Measurements from ENCODE around the gene BCL2L14. TPM values are rescaled to one million over a fixed set of nuclear protein-coding genes. Genes with fewer than 3 reads are reported as not detected.
"Not testable (repeated sequence)": the region's sequence is repeated elsewhere in the genome, so short reads cannot be mapped to it uniquely, and the experiment has no call there.

BCL2L14 gene
- total RNA-seq, 1 experiment from 2014 or later: not detected

- no peak overlapping the region for H3K4me3 ChIP-seq (ENCODE audit: low read length)
- no peaks in the 10 kb centered on the region for H3K4me1 ChIP-seq (ENCODE audit: low read length)
- H3K9me3 ChIP-seq (ENCODE audit: low read length): no peaks in the 10 kb centered on the region
- no peak overlapping the region for H2AFZ ChIP-seq (ENCODE audit: low read length)
- H3K36me3 ChIP-seq (ENCODE audit: insufficient read depth, low read length): no peaks in the 10 kb centered on the region
- no peak for DNase-seq
- H3K4me2 ChIP-seq (ENCODE audit: low read depth, low read length, poor library complexity, severe bottlenecking): no peak overlapping the region
- no peak overlapping the region for H3K27ac ChIP-seq (ENCODE audit: low read length)
- no peaks in the 10 kb centered on the region for H3K9me2 ChIP-seq (replicated peaks; ENCODE audit: insufficient read depth, low read length)
- H4K20me1 ChIP-seq (ENCODE audit: insufficient read depth, low read depth, low read length): no peaks in the 10 kb centered on the region
- H3K9ac ChIP-seq (ENCODE audit: low read length): no peak overlapping the region
- no peaks in the 10 kb centered on the region for H3K79me2 ChIP-seq (ENCODE audit: low read length)
- H3K27me3 ChIP-seq (ENCODE audit: low read length): no peaks in the 10 kb centered on the region
These were observed 55.8 kb downstream of the BCL2L14 start for GRCh38 chr12:12126551-12126950.

GRCh38 chr12:12127304-12127703, 56.6 kb downstream of the BCL2L14 start:
- H3K9ac ChIP-seq (ENCODE audit: low read length): no peak overlapping the region
- H3K4me1 ChIP-seq (ENCODE audit: low read length): no peaks in the 10 kb centered on the region
- no peak overlapping the region for H3K27ac ChIP-seq (ENCODE audit: low read length)
- H3K9me3 ChIP-seq (ENCODE audit: low read length): no peaks in the 10 kb centered on the region
- H3K79me2 ChIP-seq (ENCODE audit: low read length): no peaks in the 10 kb centered on the region
- no peaks in the 10 kb centered on the region for H4K20me1 ChIP-seq (ENCODE audit: insufficient read depth, low read depth, low read length)
- H3K36me3 ChIP-seq (ENCODE audit: insufficient read depth, low read length): no peaks in the 10 kb centered on the region
- no peak for DNase-seq
- no peak overlapping the region for H2AFZ ChIP-seq (ENCODE audit: low read length)
- H3K4me2 ChIP-seq (ENCODE audit: low read depth, low read length, poor library complexity, severe bottlenecking): no peak overlapping the region
- no peaks in the 10 kb centered on the region for H3K27me3 ChIP-seq (ENCODE audit: low read length)
- H3K4me3 ChIP-seq (ENCODE audit: low read length): no peak overlapping the region
- no peaks in the 10 kb centered on the region for H3K9me2 ChIP-seq (replicated peaks; ENCODE audit: insufficient read depth, low read length)

- Histone ChIP-seq H3K4me3 (ENCODE audit: low read length) (no peak overlapping the region), H3K27ac (ENCODE audit: low read length) (no peak overlapping the region), H3K9me2 (replicated peaks; ENCODE audit: insufficient read depth, low read length) (no peaks in the 10 kb centered on the region), H4K20me1 (ENCODE audit: insufficient read depth, low read depth, low read length) (no peaks in the 10 kb centered on the region), H3K9me3 (ENCODE audit: low read length) (no peaks in the 10 kb centered on the region), H3K36me3 (ENCODE audit: insufficient read depth, low read length) (no peaks in the 10 kb centered on the region), H2AFZ (ENCODE audit: low read length) (no peak overlapping the region), H3K27me3 (ENCODE audit: low read length) (no peaks in the 10 kb centered on the region), H3K4me2 (ENCODE audit: low read depth, low read length, poor library complexity, severe bottlenecking) (no peak overlapping the region), H3K4me1 (ENCODE audit: low read length) (no peaks in the 10 kb centered on the region), H3K9ac (ENCODE audit: low read length) (no peak overlapping the region), H3K79me2 (ENCODE audit: low read length) (no peaks in the 10 kb centered on the region)
- no peak for DNase-seq
These were observed 57.9 kb downstream of the BCL2L14 start for GRCh38 chr12:12128670-12129069.

GRCh38 chr12:12133259-12133658, 62.5 kb downstream of the BCL2L14 start:
- DNase-seq: no peak
- Histone ChIP-seq H3K27ac (ENCODE audit: low read length) (no peak overlapping the region), H4K20me1 (ENCODE audit: insufficient read depth, low read depth, low read length) (no peaks in the 10 kb centered on the region), H3K9ac (ENCODE audit: low read length) (no peak overlapping the region), H3K9me2 (replicated peaks; ENCODE audit: insufficient read depth, low read length) (no peaks in the 10 kb centered on the region), H3K4me2 (ENCODE audit: low read depth, low read length, poor library complexity, severe bottlenecking) (no peak overlapping the region), H3K4me3 (ENCODE audit: low read length) (no peak overlapping the region), H3K27me3 (ENCODE audit: low read length) (no peaks in the 10 kb centered on the region), H2AFZ (ENCODE audit: low read length) (no peak overlapping the region), H3K79me2 (ENCODE audit: low read length) (no peaks in the 10 kb centered on the region), H3K9me3 (ENCODE audit: low read length) (no peaks in the 10 kb centered on the region), H3K4me1 (ENCODE audit: low read length) (peaks cover 3% of the 10 kb centered on the region; the same call in 1 of the 2 replicates), H3K36me3 (ENCODE audit: insufficient read depth, low read length) (no peaks in the 10 kb centered on the region)

- H3K4me2 ChIP-seq (ENCODE audit: low read depth, low read length, poor library complexity, severe bottlenecking): no peak overlapping the region
- H3K9ac ChIP-seq (ENCODE audit: low read length): no peak overlapping the region
- no peaks in the 10 kb centered on the region for H3K36me3 ChIP-seq (ENCODE audit: insufficient read depth, low read length)
- no peak overlapping the region for H2AFZ ChIP-seq (ENCODE audit: low read length)
- no peak for DNase-seq
- H3K4me3 ChIP-seq (ENCODE audit: low read length): no peak overlapping the region
- H3K27ac ChIP-seq (ENCODE audit: low read length): no peak overlapping the region
- H4K20me1 ChIP-seq (ENCODE audit: insufficient read depth, low read depth, low read length): no peaks in the 10 kb centered on the region
- H3K27me3 ChIP-seq (ENCODE audit: low read length): no peaks in the 10 kb centered on the region
- H3K4me1 ChIP-seq (ENCODE audit: low read length): peaks cover 3% of the 10 kb centered on the region; the same call in 1 of the 2 replicates
- H3K9me3 ChIP-seq (ENCODE audit: low read length): no peaks in the 10 kb centered on the region
- no peaks in the 10 kb centered on the region for H3K79me2 ChIP-seq (ENCODE audit: low read length)
- no peaks in the 10 kb centered on the region for H3K9me2 ChIP-seq (replicated peaks; ENCODE audit: insufficient read depth, low read length)
These were observed 63.0 kb downstream of the BCL2L14 start for GRCh38 chr12:12133785-12134184.

GRCh38 chr12:12138203-12139154, 67.7 kb downstream of the BCL2L14 start:
- Histone ChIP-seq H3K9ac (ENCODE audit: low read length) (no peak overlapping the region), H3K9me3 (ENCODE audit: low read length) (no peaks in the 10 kb centered on the region), H3K9me2 (replicated peaks; ENCODE audit: insufficient read depth, low read length) (no peaks in the 10 kb centered on the region), H3K79me2 (ENCODE audit: low read length) (no peaks in the 10 kb centered on the region), H4K20me1 (ENCODE audit: insufficient read depth, low read depth, low read length) (no peaks in the 10 kb centered on the region), H3K4me3 (ENCODE audit: low read length) (no peak overlapping the region), H3K27me3 (ENCODE audit: low read length) (no peaks in the 10 kb centered on the region), H3K4me2 (ENCODE audit: low read depth, low read length, poor library complexity, severe bottlenecking) (no peak overlapping the region), H3K36me3 (ENCODE audit: insufficient read depth, low read length) (no peaks in the 10 kb centered on the region), H2AFZ (ENCODE audit: low read length) (no peak overlapping the region), H3K4me1 (ENCODE audit: low read length) (peaks cover 3% of the 10 kb centered on the region; the same call in 1 of the 2 replicates), H3K27ac (ENCODE audit: low read length) (no peak overlapping the region)
- no peak for DNase-seq

- peaks cover 3% of the 10 kb centered on the region; the same call in 1 of the 2 replicates for H3K4me1 ChIP-seq (ENCODE audit: low read length)
- no peak overlapping the region for H3K4me2 ChIP-seq (ENCODE audit: low read depth, low read length, poor library complexity, severe bottlenecking)
- no peaks in the 10 kb centered on the region for H3K9me2 ChIP-seq (replicated peaks; ENCODE audit: insufficient read depth, low read length)
- no peaks in the 10 kb centered on the region for H3K36me3 ChIP-seq (ENCODE audit: insufficient read depth, low read length)
- no peaks in the 10 kb centered on the region for H4K20me1 ChIP-seq (ENCODE audit: insufficient read depth, low read depth, low read length)
- H3K27ac ChIP-seq (ENCODE audit: low read length): no peak overlapping the region
- H3K4me3 ChIP-seq (ENCODE audit: low read length): no peak overlapping the region
- DNase-seq: no peak
- no peaks in the 10 kb centered on the region for H3K27me3 ChIP-seq (ENCODE audit: low read length)
- no peaks in the 10 kb centered on the region for H3K9me3 ChIP-seq (ENCODE audit: low read length)
- H3K9ac ChIP-seq (ENCODE audit: low read length): no peak overlapping the region
- no peaks in the 10 kb centered on the region for H3K79me2 ChIP-seq (ENCODE audit: low read length)
- H2AFZ ChIP-seq (ENCODE audit: low read length): no peak overlapping the region
These were observed 70.3 kb downstream of the BCL2L14 start for GRCh38 chr12:12141000-12141399.

GRCh38 chr12:12144531-12144930, 73.8 kb downstream of the BCL2L14 start:
- not testable (repeated sequence) for H3K36me3 ChIP-seq (ENCODE audit: insufficient read depth, low read length); DNase-seq; H3K79me2 ChIP-seq (ENCODE audit: low read length); H3K9me2 ChIP-seq (replicated peaks; ENCODE audit: insufficient read depth, low read length); H3K4me2 ChIP-seq (ENCODE audit: low read depth, low read length, poor library complexity, severe bottlenecking); H2AFZ ChIP-seq (ENCODE audit: low read length); H3K4me1 ChIP-seq (ENCODE audit: low read length); H3K27ac ChIP-seq (ENCODE audit: low read length); H3K9me3 ChIP-seq (ENCODE audit: low read length); H3K4me3 ChIP-seq (ENCODE audit: low read length); H3K27me3 ChIP-seq (ENCODE audit: low read length); H4K20me1 ChIP-seq (ENCODE audit: insufficient read depth, low read depth, low read length); H3K9ac ChIP-seq (ENCODE audit: low read length)
